ENCODE data around the gene HINT2. TPM values are rescaled to one million over a fixed set of nuclear protein-coding genes. Genes with fewer than 3 reads are reported as not detected.

The HINT2 gene
- total RNA-seq, 1 donor from 2014 or later = 21.8 TPM

DNA sequence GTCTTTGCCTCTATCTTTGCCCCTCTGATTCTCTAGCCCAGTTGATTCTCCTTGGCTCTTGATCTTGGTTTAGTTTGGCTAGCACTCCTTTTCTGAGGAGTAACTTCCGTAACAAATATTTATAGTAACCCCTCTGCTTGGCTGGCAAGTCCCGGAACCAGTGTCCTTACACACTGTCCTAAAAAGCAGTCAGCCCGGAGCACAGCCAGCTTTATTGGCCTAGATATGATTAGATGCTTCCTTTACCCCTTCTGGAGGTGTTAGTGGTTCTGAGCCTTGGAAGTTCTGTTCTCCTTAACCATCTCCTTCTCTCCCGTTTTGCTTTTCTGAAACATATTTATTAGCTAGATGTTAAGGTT is 43.8 kb downstream of the HINT2 start:
- Histone ChIP-seq H3F3A (ENCODE audit: low read depth) (peaks cover 15% of the 10 kb centered on the region), H3K9me3 (ENCODE audit: low read depth) (no peaks in the 10 kb centered on the region), H3K79me2 (ENCODE audit: low read depth) (no peaks in the 10 kb centered on the region), H3K4me2 (no peak overlapping the region), H4K20me1 (ENCODE audit: low read depth) (peaks cover 37% of the 10 kb centered on the region), H3K27ac (no peak overlapping the region), H3K4me3 (no peak overlapping the region), H3K36me3 (no peaks in the 10 kb centered on the region), H3K27me3 (no peaks in the 10 kb centered on the region), H3K4me1 (peaks cover 16% of the 10 kb centered on the region), H2AFZ (replicated peaks) (no peak overlapping the region), H3K9ac (no peak overlapping the region)
- Mint-ChIP-seq H3K27me3 (ENCODE audit: insufficient read depth, low read depth) (no peaks in the 10 kb centered on the region), H3K36me3 (no peaks in the 10 kb centered on the region), H3K27ac (no peak overlapping the region), H3K4me1 (peaks cover 12% of the 10 kb centered on the region), H3K9me3 (no peaks in the 10 kb centered on the region), H3K4me3 (no peak overlapping the region)
- no peak for DNase-seq (ENCODE audit: low spot score)
- TF ChIP-seq EZH2phosphoT487 (IDR thresholded peaks at IDR 0.05) (no peak), EZH2 (IDR thresholded peaks at IDR 0.05) (no peak)
- TF ChIP-seq, protein P1, sequence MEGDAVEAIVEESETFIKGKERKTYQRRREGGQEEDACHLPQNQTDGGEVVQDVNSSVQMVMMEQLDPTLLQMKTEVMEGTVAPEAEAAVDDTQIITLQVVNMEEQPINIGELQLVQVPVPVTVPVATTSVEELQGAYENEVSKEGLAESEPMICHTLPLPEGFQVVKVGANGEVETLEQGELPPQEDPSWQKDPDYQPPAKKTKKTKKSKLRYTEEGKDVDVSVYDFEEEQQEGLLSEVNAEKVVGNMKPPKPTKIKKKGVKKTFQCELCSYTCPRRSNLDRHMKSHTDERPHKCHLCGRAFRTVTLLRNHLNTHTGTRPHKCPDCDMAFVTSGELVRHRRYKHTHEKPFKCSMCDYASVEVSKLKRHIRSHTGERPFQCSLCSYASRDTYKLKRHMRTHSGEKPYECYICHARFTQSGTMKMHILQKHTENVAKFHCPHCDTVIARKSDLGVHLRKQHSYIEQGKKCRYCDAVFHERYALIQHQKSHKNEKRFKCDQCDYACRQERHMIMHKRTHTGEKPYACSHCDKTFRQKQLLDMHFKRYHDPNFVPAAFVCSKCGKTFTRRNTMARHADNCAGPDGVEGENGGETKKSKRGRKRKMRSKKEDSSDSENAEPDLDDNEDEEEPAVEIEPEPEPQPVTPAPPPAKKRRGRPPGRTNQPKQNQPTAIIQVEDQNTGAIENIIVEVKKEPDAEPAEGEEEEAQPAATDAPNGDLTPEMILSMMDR (IDR thresholded peaks at IDR 0.05) = no peak

DNA sequence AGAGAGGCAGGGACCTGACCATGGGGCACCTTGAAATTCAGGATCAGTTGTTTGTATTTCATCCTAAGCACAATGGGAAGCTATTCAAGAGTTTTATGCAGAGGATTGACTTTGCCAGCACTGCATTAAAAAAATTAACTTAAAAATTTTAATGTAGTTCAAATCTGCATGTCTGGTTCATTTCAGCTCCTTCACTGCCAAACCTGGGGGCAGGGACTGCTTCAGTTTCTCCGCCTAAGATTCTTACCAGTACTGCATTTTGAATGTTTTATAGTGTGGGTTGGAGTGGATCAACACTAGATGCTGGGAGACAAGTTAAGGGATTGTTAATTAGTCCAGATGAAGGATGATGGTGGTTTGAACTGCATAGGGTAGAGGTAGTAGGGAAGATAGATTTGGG is 45.1 kb downstream of the HINT2 start:
- no peaks in the 10 kb centered on the region for H3K36me3 Mint-ChIP-seq
- no peaks in the 10 kb centered on the region for H3K27me3 ChIP-seq
- no peak for DNase-seq (ENCODE audit: low spot score)
- H3K4me1 Mint-ChIP-seq = no peaks in the 10 kb centered on the region
- TF ChIP-seq, protein P1 (IDR thresholded peaks at IDR 0.05) = no peak
- TF ChIP-seq EZH2 (IDR thresholded peaks at IDR 0.05) (no peak), EZH2phosphoT487 (IDR thresholded peaks at IDR 0.05) (no peak)
- no peaks in the 10 kb centered on the region for H3K36me3 ChIP-seq
- peaks cover 3% of the 10 kb centered on the region for H3K4me1 ChIP-seq
- no peak overlapping the region for H3K27ac ChIP-seq
- no peaks in the 10 kb centered on the region for H3K9me3 Mint-ChIP-seq
- H4K20me1 ChIP-seq (ENCODE audit: low read depth) = peaks cover 24% of the 10 kb centered on the region
- H3K4me3 ChIP-seq = no peak overlapping the region
- no peaks in the 10 kb centered on the region for H3K9me3 ChIP-seq (ENCODE audit: low read depth)
- H3K27me3 Mint-ChIP-seq (ENCODE audit: insufficient read depth, low read depth) = no peaks in the 10 kb centered on the region
- peaks cover 11% of the 10 kb centered on the region for H3K79me2 ChIP-seq (ENCODE audit: low read depth)
- no peak overlapping the region for H2AFZ ChIP-seq (replicated peaks)
- no peak overlapping the region for H3K9ac ChIP-seq
- H3F3A ChIP-seq (ENCODE audit: low read depth) = peaks cover 5% of the 10 kb centered on the region
- no peak overlapping the region for H3K27ac Mint-ChIP-seq
- no peak overlapping the region for H3K4me3 Mint-ChIP-seq
- no peak overlapping the region for H3K4me2 ChIP-seq

DNA sequence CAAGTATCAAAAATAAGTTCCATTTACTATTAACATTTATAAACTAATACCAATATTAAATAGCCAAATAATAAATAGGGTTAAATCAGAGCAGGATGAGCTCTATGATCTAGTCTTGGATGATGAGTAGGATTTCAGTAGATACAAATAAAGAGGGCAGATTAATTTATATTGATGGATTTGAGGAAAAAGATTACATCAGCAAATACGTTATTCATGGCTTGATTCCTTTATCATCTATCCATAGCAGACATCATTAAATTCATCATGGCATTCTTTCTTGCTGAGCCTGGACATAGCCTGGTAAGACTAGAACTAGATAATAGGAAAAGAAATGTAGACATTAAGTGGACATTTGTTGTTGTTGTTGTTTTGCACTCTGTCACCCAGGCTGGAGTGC is 47.4 kb downstream of the HINT2 start:
- H3K27me3 Mint-ChIP-seq (ENCODE audit: insufficient read depth, low read depth) = no peaks in the 10 kb centered on the region
- Histone ChIP-seq H4K20me1 (ENCODE audit: low read depth) (peaks cover 29% of the 10 kb centered on the region), H3K9me3 (ENCODE audit: low read depth) (no peaks in the 10 kb centered on the region), H3K27ac (no peak overlapping the region), H3K79me2 (ENCODE audit: low read depth) (peaks cover 33% of the 10 kb centered on the region), H3K4me1 (peaks cover 9% of the 10 kb centered on the region), H3K27me3 (no peaks in the 10 kb centered on the region), H3K4me3 (no peak overlapping the region), H3K36me3 (no peaks in the 10 kb centered on the region), H3K4me2 (no peak overlapping the region), H2AFZ (replicated peaks) (no peak overlapping the region), H3K9ac (no peak overlapping the region), H3F3A (ENCODE audit: low read depth) (peaks cover 10% of the 10 kb centered on the region)
- no peak for DNase-seq (ENCODE audit: low spot score)
- no peak overlapping the region for H3K4me3 Mint-ChIP-seq
- H3K4me1 Mint-ChIP-seq = no peaks in the 10 kb centered on the region
- no peaks in the 10 kb centered on the region for H3K9me3 Mint-ChIP-seq
- H3K27ac Mint-ChIP-seq = no peak overlapping the region
- H3K36me3 Mint-ChIP-seq = no peaks in the 10 kb centered on the region
- TF ChIP-seq EZH2phosphoT487 (IDR thresholded peaks at IDR 0.05) (no peak), EZH2 (IDR thresholded peaks at IDR 0.05) (no peak)
- TF ChIP-seq, protein P1 (IDR thresholded peaks at IDR 0.05) = no peak
